Skin of body (tissue), 2 donors: ENCODE results near the gene EML4. TPM values are rescaled to one million over a fixed set of nuclear protein-coding genes. Genes with fewer than 3 reads are reported as not detected.
A peak's percentile ranks its signal among the peaks of the same experiment; 100 is the strongest.

Source experiments
- DNase-seq: peaks from one replicate; lab custom pipeline; 2025; lab: John Stamatoyannopoulos, UW
- total RNA-seq: library from RNA; depleted of rRNA; stranded (reverse); fragments of >200 nt; gene quantifications from one replicate; pipeline ENCODE4 v1.2.3, GENCODE V29; 2014

The EML4 gene
- total RNA-seq, 1 donor from 2014 or later: 54.7 TPM

- DNase-seq: peak; percentile 60
Measured at GRCh38 chr2:42138163-42139015, 30.8 kb upstream of the EML4 start.

GRCh38 chr2:42139101-42139500, 30.1 kb upstream of the EML4 start:
- no peak for DNase-seq

- DNase-seq: no peak
Measured at GRCh38 chr2:42140496-42140895, 28.7 kb upstream of the EML4 start.

- DNase-seq: peak; percentile 89
Measured at GRCh38 chr2:42141687-42142546, 27.2 kb upstream of the EML4 start.

- peak; percentile 76 for DNase-seq
Measured at GRCh38 chr2:42142547-42143184, 26.5 kb upstream of the EML4 start.

- DNase-seq: no peak
Measured at GRCh38 chr2:42147641-42148274, 21.4 kb upstream of the EML4 start.

- DNase-seq: no peak
Measured at GRCh38 chr2:42150159-42150558, 19.0 kb upstream of the EML4 start.

GRCh38 chr2:42153944-42154581, 15.1 kb upstream of the EML4 start:
- DNase-seq: no peak

- no peak for DNase-seq
Measured at GRCh38 chr2:42156721-42157120, 12.4 kb upstream of the EML4 start.

- DNase-seq: no peak
Measured at GRCh38 chr2:42161444-42161843, 7.7 kb upstream of the EML4 start.

- DNase-seq: no peak
Measured at GRCh38 chr2:42163444-42164045, 5.6 kb upstream of the EML4 start.

GRCh38 chr2:42164046-42164445, 5.1 kb upstream of the EML4 start:
- no peak for DNase-seq

- no peak for DNase-seq
Measured at GRCh38 chr2:42164971-42165370, 4.2 kb upstream of the EML4 start.

GRCh38 chr2:42167458-42167857, 1.7 kb upstream of the EML4 start:
- DNase-seq: no peak

GRCh38 chr2:42168459-42169099, 574 bp upstream of the EML4 start:
- no peak for DNase-seq

- DNase-seq: no peak
Measured at GRCh38 chr2:42169874-42170521, 845 bp downstream of the EML4 start.

GRCh38 chr2:42170619-42171395, 1.7 kb downstream of the EML4 start:
- DNase-seq: no peak

GRCh38 chr2:42171396-42171980, 2.3 kb downstream of the EML4 start:
- DNase-seq: peak; percentile 81
